Loucy (cell line): ENCODE measurements around the gene AKAP6.

Experiments used
- H2AFZ ChIP-seq: fragments of 200-600 bp; sonication (generic); 2 replicates; pipeline ENCODE4 v1.6.0; 2016; ENCODE audit warnings: antibody characterized with exemption, mild to moderate bottlenecking, low read length, moderate library complexity
- H3F3A ChIP-seq: fragments of 200-600 bp; 2 replicates; pipeline ENCODE4 v1.6.0; 2016; ENCODE audit warnings: antibody characterized with exemption, low read depth, mild to moderate bottlenecking
- H3K27me3 ChIP-seq: fragments of 200-600 bp; sonication (generic); 2 replicates; pipeline ENCODE4 v1.6.1; 2014; ENCODE audit warnings: low read length, mild to moderate bottlenecking; ENCODE audit not compliant: insufficient read depth, poor library complexity, severe bottlenecking
- H3K36me3 ChIP-seq: fragments of 200-600 bp; sonication (generic); 2 replicates; pipeline ENCODE4 v1.6.1; 2016; ENCODE audit warnings: low read length; ENCODE audit not compliant: insufficient read depth
- H3K4me1 ChIP-seq: fragments of 200-600 bp; sonication (generic); 2 replicates; pipeline ENCODE4 v1.5.1; 2014; ENCODE audit warnings: low read length, mild to moderate bottlenecking; ENCODE audit not compliant: insufficient read depth, poor library complexity, severe bottlenecking
- H3K4me2 ChIP-seq: fragments of 200-600 bp; sonication (generic); 2 replicates; pipeline ENCODE4 v1.6.0; 2014; ENCODE audit warnings: antibody characterized with exemption, low read length, low read depth, mild to moderate bottlenecking; ENCODE audit not compliant: poor library complexity, severe bottlenecking
- H3K4me3 ChIP-seq: fragments of 200-600 bp; sonication (generic); 2 replicates; pipeline ENCODE4 v1.5.1; 2014; ENCODE audit warnings: low read length, mild to moderate bottlenecking, mixed read lengths; ENCODE audit not compliant: poor library complexity, severe bottlenecking
- H3K79me2 ChIP-seq: fragments of 200-600 bp; sonication (generic); 2 replicates; pipeline ENCODE4 v1.6.1; 2014; ENCODE audit warnings: low read length; ENCODE audit not compliant: insufficient read depth
- H3K9ac ChIP-seq: fragments of 200-600 bp; sonication (generic); 2 replicates; pipeline ENCODE4 v1.6.0; 2014; ENCODE audit warnings: mild to moderate bottlenecking, low read depth, low read length, moderate library complexity; ENCODE audit not compliant: poor library complexity, severe bottlenecking
- H3K9me2 ChIP-seq: fragments of 200-600 bp; sonication (generic); replicated peaks from 2 replicates; pipeline ENCODE4 v1.6.1; 2016; ENCODE audit warnings: low read depth, low read length, mixed read lengths
- H3K9me3 ChIP-seq: fragments of 200-600 bp; sonication (generic); 2 replicates; pipeline ENCODE4 v1.6.1; 2014; ENCODE audit warnings: mild to moderate bottlenecking, antibody characterized with exemption, low read length, low read depth; ENCODE audit not compliant: insufficient read depth
- H4K20me1 ChIP-seq: fragments of 200-600 bp; sonication (generic); 2 replicates; pipeline ENCODE4 v1.6.0; 2014; ENCODE audit warnings: antibody characterized with exemption, low read length, mild to moderate bottlenecking; ENCODE audit not compliant: insufficient read depth, poor library complexity, severe bottlenecking
- EZH2phosphoT487 ChIP-seq: fragments of 200-600 bp; IDR thresholded peaks from 2 replicates; pipeline ENCODE4 v1.6.1; 2018; ENCODE audit warnings: antibody characterized with exemption, mild to moderate bottlenecking, moderate library complexity, borderline replicate concordance
- TF ChIP-seq, protein P1 (sequence below): fragments of 200-600 bp; sonication (generic); conservative IDR thresholded peaks from 2 replicates; pipeline ENCODE4 v1.5.1; 2014; ENCODE audit warnings: mild to moderate bottlenecking, antibody characterized with exemption, low read length

AKAP6 gene

DNA sequence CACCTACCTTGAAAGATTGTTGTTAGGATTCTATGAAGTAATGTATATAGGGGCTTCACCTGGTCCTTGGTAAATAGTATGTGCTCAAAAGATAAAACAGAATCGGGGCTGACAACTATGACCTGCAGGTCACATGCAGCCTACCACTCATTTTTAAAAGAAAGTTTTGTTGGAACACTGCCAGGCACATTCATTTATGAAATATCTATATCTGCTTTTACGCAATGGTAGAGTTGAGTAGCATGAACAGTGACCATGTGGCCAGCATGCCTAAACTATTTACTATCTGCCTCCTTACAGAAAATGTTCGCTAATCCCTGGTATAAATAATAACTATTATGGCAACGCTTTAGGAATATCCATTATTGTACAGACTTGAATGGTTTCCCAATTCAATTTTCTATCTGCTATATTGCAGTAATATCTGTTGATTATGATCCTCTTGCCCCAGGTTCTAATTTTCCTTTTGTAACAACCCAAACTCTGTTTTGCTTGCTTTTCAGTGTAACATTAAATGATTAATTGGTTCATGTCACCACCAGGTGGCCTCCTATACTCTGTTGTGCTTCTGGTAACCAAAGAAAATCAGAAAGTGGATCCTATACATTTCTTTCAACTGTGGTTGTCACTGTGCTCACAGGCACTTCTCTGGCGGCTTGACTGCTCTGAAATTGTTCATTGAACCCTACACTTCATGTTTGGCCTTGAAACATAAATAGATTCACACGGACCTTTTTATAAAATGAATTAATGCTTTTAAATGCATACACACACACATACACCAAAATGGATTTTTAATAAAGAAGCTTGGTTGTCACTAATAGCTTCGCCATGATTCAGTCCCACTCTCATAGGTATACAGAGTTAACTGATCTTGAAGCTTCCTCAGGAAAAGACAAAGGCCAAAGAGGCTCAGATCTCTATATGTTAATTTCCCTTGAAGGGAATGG, 381.9 kb downstream of the AKAP6 start:
- H3K4me2 ChIP-seq = no peak overlapping the region
- no peaks in the 10 kb centered on the region for H3K27me3 ChIP-seq
- H3K4me1 ChIP-seq = no peaks in the 10 kb centered on the region
- H4K20me1 ChIP-seq = no peaks in the 10 kb centered on the region
- H2AFZ ChIP-seq = no peak overlapping the region
- H3K9me3 ChIP-seq = no peaks in the 10 kb centered on the region
- H3K36me3 ChIP-seq = no peaks in the 10 kb centered on the region
- TF ChIP-seq, protein P1, sequence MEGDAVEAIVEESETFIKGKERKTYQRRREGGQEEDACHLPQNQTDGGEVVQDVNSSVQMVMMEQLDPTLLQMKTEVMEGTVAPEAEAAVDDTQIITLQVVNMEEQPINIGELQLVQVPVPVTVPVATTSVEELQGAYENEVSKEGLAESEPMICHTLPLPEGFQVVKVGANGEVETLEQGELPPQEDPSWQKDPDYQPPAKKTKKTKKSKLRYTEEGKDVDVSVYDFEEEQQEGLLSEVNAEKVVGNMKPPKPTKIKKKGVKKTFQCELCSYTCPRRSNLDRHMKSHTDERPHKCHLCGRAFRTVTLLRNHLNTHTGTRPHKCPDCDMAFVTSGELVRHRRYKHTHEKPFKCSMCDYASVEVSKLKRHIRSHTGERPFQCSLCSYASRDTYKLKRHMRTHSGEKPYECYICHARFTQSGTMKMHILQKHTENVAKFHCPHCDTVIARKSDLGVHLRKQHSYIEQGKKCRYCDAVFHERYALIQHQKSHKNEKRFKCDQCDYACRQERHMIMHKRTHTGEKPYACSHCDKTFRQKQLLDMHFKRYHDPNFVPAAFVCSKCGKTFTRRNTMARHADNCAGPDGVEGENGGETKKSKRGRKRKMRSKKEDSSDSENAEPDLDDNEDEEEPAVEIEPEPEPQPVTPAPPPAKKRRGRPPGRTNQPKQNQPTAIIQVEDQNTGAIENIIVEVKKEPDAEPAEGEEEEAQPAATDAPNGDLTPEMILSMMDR = peak; percentile 74
- no peak for TF ChIP-seq EZH2phosphoT487
- H3K4me3 ChIP-seq = no peak overlapping the region
- no peaks in the 10 kb centered on the region for H3F3A ChIP-seq
- H3K9ac ChIP-seq = no peak overlapping the region
- no peaks in the 10 kb centered on the region for H3K9me2 ChIP-seq
- H3K79me2 ChIP-seq = no peaks in the 10 kb centered on the region

DNA sequence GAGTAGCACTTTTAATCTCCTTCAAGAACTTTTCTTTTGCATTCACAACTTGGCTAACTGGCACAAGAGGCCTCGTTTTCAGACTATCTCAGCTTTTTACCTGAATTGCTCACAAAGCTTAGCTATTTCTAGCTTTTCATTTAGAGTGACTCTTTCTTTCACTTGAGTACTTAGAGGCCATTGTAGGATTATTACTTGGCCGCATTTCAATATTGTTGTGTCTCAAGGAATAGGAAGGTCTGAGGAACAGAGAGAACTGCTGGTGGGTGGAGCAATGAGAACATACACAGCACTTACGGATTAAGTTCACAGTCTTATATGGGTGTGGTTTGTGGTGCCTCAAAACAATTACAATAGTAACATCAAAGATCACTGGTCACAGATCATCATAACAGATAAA, 384.8 kb downstream of the AKAP6 start:
- Histone ChIP-seq H3K9me3 (no peaks in the 10 kb centered on the region), H3K4me1 (no peaks in the 10 kb centered on the region), H2AFZ (no peak overlapping the region), H3K4me2 (no peak overlapping the region), H3K9ac (no peak overlapping the region), H3K4me3 (no peak overlapping the region), H4K20me1 (no peaks in the 10 kb centered on the region), H3K27me3 (no peaks in the 10 kb centered on the region), H3K79me2 (no peaks in the 10 kb centered on the region), H3F3A (no peaks in the 10 kb centered on the region), H3K9me2 (no peaks in the 10 kb centered on the region), H3K36me3 (no peaks in the 10 kb centered on the region)
- TF ChIP-seq, protein P1 = no peak
- no peak for TF ChIP-seq EZH2phosphoT487

DNA sequence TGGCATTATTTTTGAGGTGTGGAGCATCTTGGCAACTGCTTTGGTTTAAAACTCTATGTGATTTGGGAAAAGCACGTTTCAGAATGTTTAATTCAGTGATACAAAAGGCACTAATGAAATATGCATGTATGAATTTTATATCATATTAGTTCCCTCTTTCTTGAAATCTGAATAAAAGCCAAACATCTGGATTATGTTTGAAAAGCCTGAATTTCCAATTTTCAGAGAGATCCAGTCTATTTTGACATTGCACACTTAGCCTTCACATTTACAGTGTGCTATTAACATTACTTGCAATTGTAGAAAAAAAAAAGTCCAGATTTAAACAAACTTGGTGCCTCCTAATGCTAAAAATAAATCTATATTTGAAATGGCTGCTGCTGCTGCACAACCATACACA, 390.5 kb downstream of the AKAP6 start:
- Histone ChIP-seq H3K27me3 (no peaks in the 10 kb centered on the region), H3K4me2 (no peak overlapping the region), H3K9me2 (no peaks in the 10 kb centered on the region), H3K9ac (no peak overlapping the region), H3K4me1 (no peaks in the 10 kb centered on the region), H3F3A (no peaks in the 10 kb centered on the region), H3K79me2 (no peaks in the 10 kb centered on the region), H4K20me1 (no peaks in the 10 kb centered on the region), H2AFZ (no peak overlapping the region), H3K36me3 (no peaks in the 10 kb centered on the region), H3K9me3 (no peaks in the 10 kb centered on the region), H3K4me3 (no peak overlapping the region)
- no peak for TF ChIP-seq EZH2phosphoT487
- TF ChIP-seq, protein P1 = no peak
